SU-DHL-6 (cell line): ENCODE measurements around the gene ABHD15.

Source experiments
- EZH2phosphoT487 ChIP-seq: fragments of 200-600 bp; sonication (generic), shearing (Covaris generic); conservative IDR thresholded peaks from 2 replicates; pipeline ENCODE4 v1.6.1; 2018; ENCODE audit warnings: mild to moderate bottlenecking, antibody characterized with exemption, low read length, moderate library complexity, mixed read lengths
- TF ChIP-seq, protein P1 (sequence below): fragments of 200-600 bp; sonication (generic); IDR thresholded peaks from one replicate; pipeline ENCODE4 v1.5.1; 2017; ENCODE audit warnings: antibody characterized with exemption, mild to moderate bottlenecking, low read length, moderate library complexity; ENCODE audit not compliant: insufficient read depth, poor library complexity, severe bottlenecking

DNA sequence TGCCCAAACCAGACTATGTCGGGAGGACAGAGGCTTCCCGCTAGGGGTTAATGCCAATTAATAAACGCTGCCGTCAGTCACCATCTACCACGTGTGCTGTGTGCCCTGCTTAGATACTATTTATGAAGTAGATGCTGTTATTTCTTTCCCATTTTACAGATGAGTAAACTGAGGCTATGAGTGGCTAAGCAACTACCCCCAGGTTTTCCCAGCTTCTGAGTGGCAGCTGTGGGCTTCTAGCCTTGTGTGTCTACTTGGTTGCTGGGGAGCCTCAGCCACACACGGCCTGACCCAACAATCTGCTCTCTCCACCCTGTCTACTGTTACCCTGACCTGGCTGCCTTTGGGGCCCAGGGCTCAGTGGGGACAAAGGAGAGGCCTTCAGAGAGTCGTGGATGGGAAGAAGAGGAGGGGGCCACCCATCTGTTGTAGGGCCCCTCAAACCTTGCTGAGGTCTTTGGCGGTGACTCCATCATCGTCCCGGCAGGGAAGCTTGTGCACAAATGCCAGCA lies 15.5 kb upstream of the ABHD15 start:
- TF ChIP-seq, protein P1, sequence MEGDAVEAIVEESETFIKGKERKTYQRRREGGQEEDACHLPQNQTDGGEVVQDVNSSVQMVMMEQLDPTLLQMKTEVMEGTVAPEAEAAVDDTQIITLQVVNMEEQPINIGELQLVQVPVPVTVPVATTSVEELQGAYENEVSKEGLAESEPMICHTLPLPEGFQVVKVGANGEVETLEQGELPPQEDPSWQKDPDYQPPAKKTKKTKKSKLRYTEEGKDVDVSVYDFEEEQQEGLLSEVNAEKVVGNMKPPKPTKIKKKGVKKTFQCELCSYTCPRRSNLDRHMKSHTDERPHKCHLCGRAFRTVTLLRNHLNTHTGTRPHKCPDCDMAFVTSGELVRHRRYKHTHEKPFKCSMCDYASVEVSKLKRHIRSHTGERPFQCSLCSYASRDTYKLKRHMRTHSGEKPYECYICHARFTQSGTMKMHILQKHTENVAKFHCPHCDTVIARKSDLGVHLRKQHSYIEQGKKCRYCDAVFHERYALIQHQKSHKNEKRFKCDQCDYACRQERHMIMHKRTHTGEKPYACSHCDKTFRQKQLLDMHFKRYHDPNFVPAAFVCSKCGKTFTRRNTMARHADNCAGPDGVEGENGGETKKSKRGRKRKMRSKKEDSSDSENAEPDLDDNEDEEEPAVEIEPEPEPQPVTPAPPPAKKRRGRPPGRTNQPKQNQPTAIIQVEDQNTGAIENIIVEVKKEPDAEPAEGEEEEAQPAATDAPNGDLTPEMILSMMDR, result no peak
- TF ChIP-seq EZH2phosphoT487, result no peak
